ENCODE results near the gene DNM1.

The DNM1 gene

DNA sequence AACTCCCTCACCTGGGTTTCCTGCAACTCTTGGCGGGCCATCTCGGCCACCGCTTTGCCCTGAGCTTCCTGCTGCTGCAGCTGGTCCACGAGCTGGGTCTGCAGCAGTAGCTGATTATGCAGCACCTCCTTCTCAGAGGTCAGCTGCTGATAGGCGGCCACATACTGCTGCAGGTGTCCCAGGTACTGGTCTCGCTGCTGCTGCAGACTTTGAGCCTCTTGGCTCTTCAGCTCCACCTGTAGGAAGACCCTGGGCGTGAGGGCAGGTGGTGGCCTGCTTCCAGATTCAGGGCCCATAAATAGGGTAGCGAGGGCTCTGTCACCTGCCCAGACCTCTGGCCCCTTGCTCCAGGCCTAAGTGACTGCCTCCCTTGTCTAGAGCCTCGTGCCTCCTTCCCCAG lies 56.0 kb downstream of the DNM1 start:
- TF ChIP-seq CREB1 (IDR thresholded peaks at IDR 0.05; ENCODE audit: low read depth) (no peak), CEBPB (IDR thresholded peaks at IDR 0.05) (no peak), ZBTB7A (IDR thresholded peaks at IDR 0.05; ENCODE audit: low read depth) (no peak), RAD21 (IDR thresholded peaks at IDR 0.05; ENCODE audit: low read depth) (no peak), YY1 (IDR thresholded peaks at IDR 0.05; ENCODE audit: low read depth) (no peak), EP300 (IDR thresholded peaks at IDR 0.05; ENCODE audit: borderline replicate concordance) (no peak), TEAD4 (IDR thresholded peaks at IDR 0.05) (no peak), TCF12 (IDR thresholded peaks at IDR 0.05; ENCODE audit: low read depth) (no peak), NFIC (IDR thresholded peaks at IDR 0.05) (no peak), TAF1 (IDR thresholded peaks at IDR 0.05; ENCODE audit: low read depth) (no peak), EGR1 (IDR thresholded peaks at IDR 0.05) (no peak), FOXM1 (IDR thresholded peaks at IDR 0.05; ENCODE audit: borderline replicate concordance, low read depth) (no peak)
- TF ChIP-seq, protein P1, sequence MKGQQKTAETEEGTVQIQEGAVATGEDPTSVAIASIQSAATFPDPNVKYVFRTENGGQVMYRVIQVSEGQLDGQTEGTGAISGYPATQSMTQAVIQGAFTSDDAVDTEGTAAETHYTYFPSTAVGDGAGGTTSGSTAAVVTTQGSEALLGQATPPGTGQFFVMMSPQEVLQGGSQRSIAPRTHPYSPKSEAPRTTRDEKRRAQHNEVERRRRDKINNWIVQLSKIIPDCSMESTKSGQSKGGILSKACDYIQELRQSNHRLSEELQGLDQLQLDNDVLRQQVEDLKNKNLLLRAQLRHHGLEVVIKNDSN (IDR thresholded peaks at IDR 0.05) = no peak
- TF ChIP-seq, protein P2, sequence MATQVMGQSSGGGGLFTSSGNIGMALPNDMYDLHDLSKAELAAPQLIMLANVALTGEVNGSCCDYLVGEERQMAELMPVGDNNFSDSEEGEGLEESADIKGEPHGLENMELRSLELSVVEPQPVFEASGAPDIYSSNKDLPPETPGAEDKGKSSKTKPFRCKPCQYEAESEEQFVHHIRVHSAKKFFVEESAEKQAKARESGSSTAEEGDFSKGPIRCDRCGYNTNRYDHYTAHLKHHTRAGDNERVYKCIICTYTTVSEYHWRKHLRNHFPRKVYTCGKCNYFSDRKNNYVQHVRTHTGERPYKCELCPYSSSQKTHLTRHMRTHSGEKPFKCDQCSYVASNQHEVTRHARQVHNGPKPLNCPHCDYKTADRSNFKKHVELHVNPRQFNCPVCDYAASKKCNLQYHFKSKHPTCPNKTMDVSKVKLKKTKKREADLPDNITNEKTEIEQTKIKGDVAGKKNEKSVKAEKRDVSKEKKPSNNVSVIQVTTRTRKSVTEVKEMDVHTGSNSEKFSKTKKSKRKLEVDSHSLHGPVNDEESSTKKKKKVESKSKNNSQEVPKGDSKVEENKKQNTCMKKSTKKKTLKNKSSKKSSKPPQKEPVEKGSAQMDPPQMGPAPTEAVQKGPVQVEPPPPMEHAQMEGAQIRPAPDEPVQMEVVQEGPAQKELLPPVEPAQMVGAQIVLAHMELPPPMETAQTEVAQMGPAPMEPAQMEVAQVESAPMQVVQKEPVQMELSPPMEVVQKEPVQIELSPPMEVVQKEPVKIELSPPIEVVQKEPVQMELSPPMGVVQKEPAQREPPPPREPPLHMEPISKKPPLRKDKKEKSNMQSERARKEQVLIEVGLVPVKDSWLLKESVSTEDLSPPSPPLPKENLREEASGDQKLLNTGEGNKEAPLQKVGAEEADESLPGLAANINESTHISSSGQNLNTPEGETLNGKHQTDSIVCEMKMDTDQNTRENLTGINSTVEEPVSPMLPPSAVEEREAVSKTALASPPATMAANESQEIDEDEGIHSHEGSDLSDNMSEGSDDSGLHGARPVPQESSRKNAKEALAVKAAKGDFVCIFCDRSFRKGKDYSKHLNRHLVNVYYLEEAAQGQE (IDR thresholded peaks at IDR 0.05; ENCODE audit: low read depth) = no peak
- TF ChIP-seq, protein P3, sequence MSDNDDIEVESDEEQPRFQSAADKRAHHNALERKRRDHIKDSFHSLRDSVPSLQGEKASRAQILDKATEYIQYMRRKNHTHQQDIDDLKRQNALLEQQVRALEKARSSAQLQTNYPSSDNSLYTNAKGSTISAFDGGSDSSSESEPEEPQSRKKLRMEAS (IDR thresholded peaks at IDR 0.05) = no peak

DNA sequence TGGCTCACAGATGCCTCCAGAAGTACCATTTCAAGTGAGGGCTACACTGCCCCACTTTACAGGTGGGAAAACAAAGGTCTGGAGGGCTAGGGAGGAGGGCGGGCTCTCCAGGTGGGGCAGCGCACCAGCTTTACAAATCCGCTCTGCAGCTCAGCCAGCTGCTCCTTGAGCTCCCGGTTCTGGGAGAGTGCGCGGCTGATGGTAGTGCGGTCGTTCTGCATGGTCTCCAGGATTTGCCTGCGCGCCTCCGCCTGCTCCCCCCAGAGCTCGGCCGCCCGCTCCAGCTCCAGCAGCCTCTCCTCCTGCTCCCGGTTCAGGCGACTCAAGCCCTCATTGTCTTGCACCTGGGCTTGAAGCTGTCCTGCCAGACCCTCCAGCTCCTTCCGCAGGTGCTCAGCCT lies 57.2 kb downstream of the DNM1 start:
- TF ChIP-seq CREB1 (IDR thresholded peaks at IDR 0.05; ENCODE audit: low read depth) (no peak), NFIC (IDR thresholded peaks at IDR 0.05) (no peak), TCF12 (IDR thresholded peaks at IDR 0.05; ENCODE audit: low read depth) (no peak), YY1 (IDR thresholded peaks at IDR 0.05; ENCODE audit: low read depth) (no peak), EGR1 (IDR thresholded peaks at IDR 0.05) (no peak), ZBTB7A (IDR thresholded peaks at IDR 0.05; ENCODE audit: low read depth) (no peak), RAD21 (IDR thresholded peaks at IDR 0.05; ENCODE audit: low read depth) (no peak), FOXM1 (IDR thresholded peaks at IDR 0.05; ENCODE audit: borderline replicate concordance, low read depth) (no peak), TEAD4 (IDR thresholded peaks at IDR 0.05) (no peak)
- TF ChIP-seq, protein P2 (IDR thresholded peaks at IDR 0.05; ENCODE audit: low read depth) = no peak
- TF ChIP-seq, protein P1 (IDR thresholded peaks at IDR 0.05) = no peak
- TF ChIP-seq, protein P3 (IDR thresholded peaks at IDR 0.05) = no peak

DNA sequence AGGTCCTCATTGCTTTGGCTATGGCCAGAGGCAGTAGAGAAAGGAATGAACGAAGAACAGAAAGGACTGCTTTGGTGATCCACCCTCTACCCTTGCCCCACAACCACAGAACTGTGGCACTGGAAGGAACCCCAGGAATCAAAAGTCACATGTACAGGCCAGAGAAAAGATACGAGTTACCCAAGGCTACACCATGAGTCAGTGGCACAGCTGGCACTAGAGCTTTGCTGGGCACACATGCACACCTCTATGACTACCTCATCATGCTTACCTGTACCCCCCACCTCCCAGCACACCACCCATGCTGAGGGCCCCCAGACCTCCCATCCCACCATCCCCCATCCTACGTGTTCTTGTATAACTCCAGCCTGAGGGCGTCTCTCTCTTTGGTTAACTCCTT lies 59.5 kb downstream of the DNM1 start:
- TF ChIP-seq TAF1 (IDR thresholded peaks at IDR 0.05; ENCODE audit: low read depth) = no peak

DNA sequence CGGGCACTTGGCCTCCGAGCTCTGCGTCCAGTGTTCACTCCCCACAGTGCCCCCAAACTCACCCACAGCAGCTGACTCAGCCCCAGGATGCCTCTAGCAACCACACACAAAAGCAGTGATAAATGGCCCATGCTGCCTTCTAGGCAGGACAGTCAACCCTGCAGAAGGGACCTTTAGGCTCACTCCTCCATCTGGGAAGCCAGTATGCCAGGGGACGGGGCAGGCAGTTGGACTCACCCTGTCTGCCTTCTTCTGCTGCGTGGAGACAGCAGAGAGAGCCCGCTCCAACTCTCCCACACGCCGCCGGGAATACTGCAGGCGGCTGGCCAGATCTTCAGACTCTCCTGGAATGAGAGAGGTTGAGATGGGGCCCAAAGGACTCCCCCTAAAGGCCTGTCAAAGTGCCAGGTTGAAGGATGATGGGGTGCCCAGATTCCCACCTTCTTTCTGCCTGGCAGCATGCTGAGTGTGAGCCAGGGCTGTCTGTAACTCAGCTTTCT lies 62.2 kb downstream of the DNM1 start:
- no peak for TF ChIP-seq CEBPB (IDR thresholded peaks at IDR 0.05)
- no peak for TF ChIP-seq TCF12 (IDR thresholded peaks at IDR 0.05; ENCODE audit: low read depth)
- TF ChIP-seq, protein P2 (IDR thresholded peaks at IDR 0.05; ENCODE audit: low read depth) = no peak
- TF ChIP-seq YY1 (IDR thresholded peaks at IDR 0.05; ENCODE audit: low read depth) = no peak
- TF ChIP-seq, protein P3 (IDR thresholded peaks at IDR 0.05) = no peak
- no peak for TF ChIP-seq NFIC (IDR thresholded peaks at IDR 0.05)
- TF ChIP-seq ZBTB7A (IDR thresholded peaks at IDR 0.05; ENCODE audit: low read depth) = no peak
- no peak for TF ChIP-seq EGR1 (IDR thresholded peaks at IDR 0.05)
- TF ChIP-seq TEAD4 (IDR thresholded peaks at IDR 0.05) = no peak
- no peak for TF ChIP-seq CREB1 (IDR thresholded peaks at IDR 0.05; ENCODE audit: low read depth)
- TF ChIP-seq EP300 (IDR thresholded peaks at IDR 0.05; ENCODE audit: borderline replicate concordance) = no peak
- no peak for TF ChIP-seq FOXM1 (IDR thresholded peaks at IDR 0.05; ENCODE audit: borderline replicate concordance, low read depth)
- TF ChIP-seq, protein P1 (IDR thresholded peaks at IDR 0.05) = no peak
- no peak for TF ChIP-seq TAF1 (IDR thresholded peaks at IDR 0.05; ENCODE audit: low read depth)
- no peak for TF ChIP-seq RAD21 (IDR thresholded peaks at IDR 0.05; ENCODE audit: low read depth)
